Sigmoid colon (tissue), 7 donors: ENCODE measurements around the gene TRIO. TPM values are rescaled to one million over a fixed set of nuclear protein-coding genes. Genes with fewer than 3 reads are reported as not detected.

Source experiments
- DNase-seq: peaks from one replicate; pipeline ENCODE4 v3.0.0-alpha.2; 2019
- H3K27ac ChIP-seq, 4 donors: fragments of 200-600 bp; sonication (generic); one replicate each; pipeline ENCODE4 v1.5.1; 2016 to 2019; ENCODE audit warnings: mild to moderate bottlenecking in 1 of 4
- H3K27me3 ChIP-seq, 3 donors: fragments of 200-600 bp; sonication (generic); one replicate each; pipeline ENCODE4 v1.5.1; 2019; ENCODE audit warnings: mild to moderate bottlenecking in 1 of 3
- H3K36me3 ChIP-seq, 4 donors: fragments of 200-600 bp; sonication (generic); one replicate each; pipeline ENCODE4 v1.5.1; 2016 to 2019
- H3K4me1 ChIP-seq, 4 donors: fragments of 200-600 bp; sonication (generic); one replicate each; pipeline ENCODE4 v1.5.1; 2017 to 2019
- H3K4me3 ChIP-seq, 4 donors: fragments of 200-600 bp; sonication (generic); one replicate each; pipeline ENCODE4 v1.5.1; 2017 to 2019; ENCODE audit warnings: mild to moderate bottlenecking in 2 of 4, moderate library complexity in 1 of 4
- H3K9me3 ChIP-seq, 4 donors: fragments of 200-600 bp in 3 of 4; sonication (generic) in 3 of 4; one replicate each; pipeline versions ENCODE4 v1.5.1 to v1.6.1; 2013 to 2019
- EP300 ChIP-seq, 4 donors: sonication (generic); formaldehyde crosslinking; IDR thresholded peaks; one replicate each; pipeline ENCODE4 v1.6.1; 2017; ENCODE audit warnings: antibody characterized with exemption in 4 of 4
- POLR2A ChIP-seq, 2 donors: fragments of 450-650 bp; IDR thresholded peaks; one replicate each; pipeline ENCODE4 v1.6.1; 2016; ENCODE audit warnings: antibody characterized with exemption in 2 of 2, mild to moderate bottlenecking in 2 of 2, moderate library complexity in 2 of 2
- POLR2AphosphoS5 ChIP-seq, 4 donors: sonication (generic); formaldehyde crosslinking; IDR thresholded peaks; one replicate each; pipeline ENCODE4 v1.6.1; 2017; ENCODE audit warnings: antibody characterized with exemption in 4 of 4
- WGBS, 2 donors: extraction: QIAGEN DNeasy Blood & Tissue Kit; methylation state at CpG; one replicate each; pipeline ENCODE4 v1.1.7; 2013; 5-methylcytosine and 5-hydroxymethylcytosine counted together
- intact Hi-C: fragments of 100-400 bp; cut with DNase I; formaldehyde crosslinking; loops from one replicate; pipeline ENCODE4 v1.15.1; 2023
- polyA plus RNA-seq, 3 donors: library from polyadenylated mRNA; stranded (reverse); fragments of 200-250 nt; gene quantifications; one replicate each; pipeline ENCODE4 v1.2.3, GENCODE V29; 2013
- total RNA-seq, 4 donors: library from RNA; depleted of rRNA; stranded (reverse); fragments of >200 nt; gene quantifications; one replicate each; pipeline ENCODE4 v1.1.0, GENCODE V29; 2016
- TF ChIP-seq, protein P1 (sequence below), 4 experiments: fragments of 450-650 bp in 3 of 4; fragments of 200-600 bp in 1 of 4; IDR thresholded peaks; one replicate each; pipeline ENCODE4 v1.5.1; 2016 to 2019; ENCODE audit warnings: antibody characterized with exemption in 4 of 4, mild to moderate bottlenecking in 3 of 4, moderate library complexity in 2 of 4
- donor health status: healthy with polysubstance abuse.
- donor health status: Bipolar disorder and iron deficiency.
- donor health status: healthy.

The TRIO gene
- total and polyA plus RNA-seq, 7 donors = 34.8 to 300 (median 119) TPM

DNA sequence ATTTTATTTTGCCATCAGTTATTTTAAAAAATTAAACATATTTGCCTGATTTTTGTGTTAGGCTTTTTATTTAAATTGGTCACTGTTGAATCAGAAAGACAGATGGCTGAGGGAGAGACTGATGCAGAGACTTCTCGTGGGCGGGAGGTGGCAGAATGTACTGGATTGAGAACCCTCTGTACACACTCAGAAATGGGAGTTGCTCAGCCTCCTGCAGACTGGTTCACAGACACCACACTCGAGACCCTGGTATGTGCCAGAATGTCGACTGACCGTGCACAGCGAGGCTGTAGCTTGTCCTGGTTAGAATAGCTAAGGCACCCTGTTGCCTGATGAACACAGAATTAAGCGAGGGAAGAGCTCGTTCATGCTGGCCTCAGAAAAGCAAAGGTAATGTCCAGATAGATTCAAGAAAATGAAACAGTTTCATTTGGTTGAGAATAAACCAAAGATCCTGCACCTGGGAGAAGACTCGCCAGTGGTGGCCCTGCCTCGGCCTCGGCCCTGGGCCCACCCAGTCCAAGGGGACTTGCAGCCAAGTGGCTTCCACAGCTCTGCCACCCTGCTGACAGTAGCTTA lies 367.1 kb downstream of the TRIO start:
- intact Hi-C loops = no loop called here
- TF ChIP-seq, protein P1, sequence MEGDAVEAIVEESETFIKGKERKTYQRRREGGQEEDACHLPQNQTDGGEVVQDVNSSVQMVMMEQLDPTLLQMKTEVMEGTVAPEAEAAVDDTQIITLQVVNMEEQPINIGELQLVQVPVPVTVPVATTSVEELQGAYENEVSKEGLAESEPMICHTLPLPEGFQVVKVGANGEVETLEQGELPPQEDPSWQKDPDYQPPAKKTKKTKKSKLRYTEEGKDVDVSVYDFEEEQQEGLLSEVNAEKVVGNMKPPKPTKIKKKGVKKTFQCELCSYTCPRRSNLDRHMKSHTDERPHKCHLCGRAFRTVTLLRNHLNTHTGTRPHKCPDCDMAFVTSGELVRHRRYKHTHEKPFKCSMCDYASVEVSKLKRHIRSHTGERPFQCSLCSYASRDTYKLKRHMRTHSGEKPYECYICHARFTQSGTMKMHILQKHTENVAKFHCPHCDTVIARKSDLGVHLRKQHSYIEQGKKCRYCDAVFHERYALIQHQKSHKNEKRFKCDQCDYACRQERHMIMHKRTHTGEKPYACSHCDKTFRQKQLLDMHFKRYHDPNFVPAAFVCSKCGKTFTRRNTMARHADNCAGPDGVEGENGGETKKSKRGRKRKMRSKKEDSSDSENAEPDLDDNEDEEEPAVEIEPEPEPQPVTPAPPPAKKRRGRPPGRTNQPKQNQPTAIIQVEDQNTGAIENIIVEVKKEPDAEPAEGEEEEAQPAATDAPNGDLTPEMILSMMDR (IDR thresholded peaks at IDR 0.05) = no peak
- TF ChIP-seq POLR2A (IDR thresholded peaks at IDR 0.05) (no peak), EP300 (IDR thresholded peaks at IDR 0.05) (no peak), POLR2AphosphoS5 (IDR thresholded peaks at IDR 0.05) (no peak)

DNA sequence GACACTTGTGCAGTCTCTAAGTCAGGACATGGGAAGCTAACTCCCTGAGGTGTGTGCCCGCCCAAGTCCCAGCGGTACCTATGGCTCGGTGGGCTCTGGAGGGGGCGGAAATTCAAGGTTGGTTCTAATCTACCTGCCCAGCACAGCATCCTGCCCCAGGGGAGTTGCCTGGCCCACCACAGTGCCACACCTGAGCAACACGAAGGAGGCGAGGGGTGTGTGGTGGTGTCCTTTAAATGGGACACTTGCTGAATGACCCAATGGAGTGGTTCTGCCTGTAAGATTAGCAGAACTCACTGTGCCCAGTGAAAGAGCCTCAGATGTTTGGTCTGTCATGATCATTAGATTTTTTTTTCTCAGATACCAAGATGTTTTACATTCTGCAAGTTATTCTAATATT lies 367.7 kb downstream of the TRIO start:
- Histone ChIP-seq H3K27ac (no peak overlapping the region), H3K9me3 (no peaks in the 10 kb centered on the region), H3K36me3 (peaks cover 0 to 33% (median 28%) of the 10 kb centered on the region in 4 donors), H3K4me3 (no peak overlapping the region), H3K4me1 (no peaks in the 10 kb centered on the region), H3K27me3 (no peaks in the 10 kb centered on the region)
- no peak for TF ChIP-seq EP300 (IDR thresholded peaks at IDR 0.05)
- TF ChIP-seq, protein P1 (IDR thresholded peaks at IDR 0.05) = no peak
- 89 to 93% methylated on average over 6 of the region's 6 CpGs for WGBS, 2 donors
- intact Hi-C loops = no loop called here
- no peak for DNase-seq

More for the DNA sequence above, 367.1 kb downstream of the TRIO start:
- Histone ChIP-seq H3K27me3 (no peaks in the 10 kb centered on the region), H3K36me3 (peaks cover 0 to 39% (median 34%) of the 10 kb centered on the region in 4 donors), H3K9me3 (no peaks in the 10 kb centered on the region), H3K27ac (no peak overlapping the region), H3K4me3 (no peak overlapping the region), H3K4me1 (no peaks in the 10 kb centered on the region)
- 87 to 93% methylated on average over 11 of the region's 11 CpGs for WGBS, 2 donors
- DNase-seq = no peak

DNA sequence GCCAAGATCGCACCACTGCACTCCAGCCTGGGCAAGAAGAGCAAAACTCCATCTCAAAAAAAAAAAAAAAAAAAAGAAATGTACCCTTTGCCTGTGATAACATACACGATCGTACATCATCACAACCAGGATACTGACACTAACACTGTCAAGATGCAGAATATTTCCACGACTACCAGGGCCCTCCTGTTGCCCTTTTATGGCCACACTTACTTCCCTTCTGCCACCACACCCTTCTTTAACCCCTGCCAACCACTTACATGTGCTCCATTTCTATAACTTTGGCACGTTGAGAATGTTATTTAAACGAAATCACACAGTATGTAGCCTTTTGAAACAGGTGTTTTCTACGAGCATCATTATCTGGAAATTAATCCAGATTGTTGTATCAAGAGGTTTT lies 369.4 kb downstream of the TRIO start:
- WGBS, 2 donors = 39 to 66% methylated on average over 7 of the region's 7 CpGs

DNA sequence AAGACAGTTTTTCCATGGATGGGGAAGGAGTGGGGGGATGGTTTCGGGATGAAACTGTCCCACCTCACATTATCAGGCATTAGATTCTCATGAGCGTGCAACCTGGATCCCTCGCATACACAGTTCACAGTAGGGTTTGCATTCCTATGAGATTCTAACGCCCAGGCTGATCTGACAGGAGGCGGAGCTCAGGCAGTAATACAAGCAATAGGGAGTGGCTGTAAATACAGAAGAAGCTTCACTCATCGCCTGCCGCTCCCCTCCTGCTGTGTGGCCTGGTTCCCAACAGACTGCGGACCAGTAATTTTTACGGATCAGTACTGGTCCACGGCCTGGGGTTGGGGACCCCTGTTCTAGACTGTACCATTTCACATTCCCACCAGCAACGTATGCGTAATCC lies 370.1 kb downstream of the TRIO start:
- Histone ChIP-seq H3K4me1 (no peaks in the 10 kb centered on the region), H3K27ac (no peak overlapping the region), H3K27me3 (no peaks in the 10 kb centered on the region), H3K36me3 (peaks cover 0 to 9% (median 9%) of the 10 kb centered on the region in 4 donors), H3K4me3 (no peak overlapping the region), H3K9me3 (no peaks in the 10 kb centered on the region)
- no peak for DNase-seq
- WGBS, 2 donors = 27 to 80% methylated on average over 12 of the region's 12 CpGs
- intact Hi-C loops = no loop called here
- TF ChIP-seq EP300 (IDR thresholded peaks at IDR 0.05) (no peak), POLR2A (IDR thresholded peaks at IDR 0.05) (no peak), POLR2AphosphoS5 (IDR thresholded peaks at IDR 0.05) (no peak)
- TF ChIP-seq, protein P1 (IDR thresholded peaks at IDR 0.05) = no peak

More for the DNA sequence above, 369.4 kb downstream of the TRIO start:
- intact Hi-C loops = no loop called here
- Histone ChIP-seq H3K27ac (no peak overlapping the region), H3K4me1 (no peaks in the 10 kb centered on the region), H3K4me3 (no peak overlapping the region), H3K27me3 (no peaks in the 10 kb centered on the region), H3K9me3 (no peaks in the 10 kb centered on the region), H3K36me3 (peaks cover 0 to 16% (median 15%) of the 10 kb centered on the region in 4 donors)
- DNase-seq = no peak
- TF ChIP-seq EP300 (IDR thresholded peaks at IDR 0.05) = no peak
- TF ChIP-seq POLR2A (IDR thresholded peaks at IDR 0.05) = no peak
- TF ChIP-seq POLR2AphosphoS5 (IDR thresholded peaks at IDR 0.05) = no peak
- TF ChIP-seq, protein P1 (IDR thresholded peaks at IDR 0.05) = no peak

DNA sequence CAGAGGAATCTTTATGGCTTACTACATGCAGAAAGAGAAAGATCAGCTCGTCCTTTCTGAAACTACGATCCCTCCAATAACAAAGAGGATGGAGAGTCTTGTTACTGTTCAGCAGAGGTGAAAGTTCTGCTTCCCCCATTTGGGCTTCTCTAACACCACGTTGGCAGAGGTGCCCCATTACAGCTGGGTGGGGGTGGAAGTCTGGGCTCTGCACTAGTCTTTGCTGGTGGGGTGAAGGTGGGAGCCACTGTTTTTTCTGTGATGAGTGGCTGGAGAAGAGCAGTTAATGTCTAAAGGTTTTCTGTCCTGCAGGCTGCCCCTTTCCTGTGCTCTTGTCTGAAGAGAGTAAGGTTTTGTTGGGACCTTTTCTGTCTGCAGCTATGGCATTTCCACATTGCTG lies 373.8 kb downstream of the TRIO start:
- intact Hi-C loops = no loop called here
- WGBS, 2 donors = 43 to 45% methylated on average over 3 of the region's 3 CpGs
- Histone ChIP-seq H3K4me1 (no peaks in the 10 kb centered on the region), H3K36me3 (peaks cover 0 to 4% (median 0%) of the 10 kb centered on the region in 4 donors), H3K27ac (no peak overlapping the region), H3K9me3 (no peaks in the 10 kb centered on the region), H3K27me3 (no peaks in the 10 kb centered on the region), H3K4me3 (no peak overlapping the region)
- no peak for DNase-seq
- TF ChIP-seq, protein P1 (IDR thresholded peaks at IDR 0.05) = no peak
- no peak for TF ChIP-seq POLR2AphosphoS5 (IDR thresholded peaks at IDR 0.05)
- no peak for TF ChIP-seq EP300 (IDR thresholded peaks at IDR 0.05)
- TF ChIP-seq POLR2A (IDR thresholded peaks at IDR 0.05) = no peak
